Activated T-cell treated with anti-CD3 and anti-CD28 coated beads, Interleukin-2, amount 50 U/mL, for 24 hours (primary cell): Measurements from ENCODE around the gene ALDH1A2.

Experiments
- DNase-seq: peaks from one replicate; pipeline ENCODE4 v3.0.0-alpha.2; 2020
- H3K27ac Mint-ChIP-seq: 2 replicates; pipeline ENCODE4 v1.8.0; 2020; ENCODE audit warnings: mild to moderate bottlenecking, mixed read lengths
- H3K27me3 Mint-ChIP-seq: 2 replicates; pipeline ENCODE4 v1.8.0; 2020; ENCODE audit warnings: mixed read lengths
- H3K36me3 Mint-ChIP-seq: 2 replicates; pipeline ENCODE4 v1.8.0; 2020; ENCODE audit warnings: low read depth, mixed read lengths
- H3K4me1 Mint-ChIP-seq: 2 replicates; pipeline ENCODE4 v1.8.0; 2020; ENCODE audit warnings: low read depth, mixed read lengths
- H3K4me3 Mint-ChIP-seq: 2 replicates; pipeline ENCODE4 v1.8.0; 2020; ENCODE audit warnings: mild to moderate bottlenecking, moderate library complexity, mixed read lengths
- H3K9me3 Mint-ChIP-seq: 2 replicates; pipeline ENCODE4 v1.8.0; 2020; ENCODE audit warnings: mixed read lengths

ALDH1A2 gene

GRCh38 chr15:57932348-57932747, 133.2 kb downstream of the ALDH1A2 start:
- Mint-ChIP-seq H3K36me3 (no peaks in the 10 kb centered on the region), H3K4me1 (no peaks in the 10 kb centered on the region), H3K27me3 (peaks cover 49% of the 10 kb centered on the region), H3K27ac (no peak overlapping the region), H3K9me3 (no peaks in the 10 kb centered on the region), H3K4me3 (no peak overlapping the region)
- no peak for DNase-seq

- no peak for DNase-seq
- H3K27ac Mint-ChIP-seq = no peak overlapping the region
- no peaks in the 10 kb centered on the region for H3K4me1 Mint-ChIP-seq
- H3K4me3 Mint-ChIP-seq = no peak overlapping the region
- H3K36me3 Mint-ChIP-seq = no peaks in the 10 kb centered on the region
- peaks cover 47% of the 10 kb centered on the region for H3K27me3 Mint-ChIP-seq
- no peaks in the 10 kb centered on the region for H3K9me3 Mint-ChIP-seq
Measured at GRCh38 chr15:57931570-57931969, 133.9 kb downstream of the ALDH1A2 start.

- Mint-ChIP-seq H3K36me3 (no peaks in the 10 kb centered on the region), H3K27ac (no peak overlapping the region), H3K4me1 (no peaks in the 10 kb centered on the region), H3K4me3 (no peak overlapping the region), H3K9me3 (no peaks in the 10 kb centered on the region), H3K27me3 (peaks cover 39% of the 10 kb centered on the region)
- no peak for DNase-seq
Measured at GRCh38 chr15:57927091-57927631, 138.3 kb downstream of the ALDH1A2 start.

- Mint-ChIP-seq H3K4me3 (no peak overlapping the region), H3K36me3 (no peaks in the 10 kb centered on the region), H3K27ac (no peak overlapping the region), H3K9me3 (no peaks in the 10 kb centered on the region), H3K27me3 (peaks cover 29% of the 10 kb centered on the region), H3K4me1 (no peaks in the 10 kb centered on the region)
- no peak for DNase-seq
Measured at GRCh38 chr15:57925650-57926049, 139.9 kb downstream of the ALDH1A2 start.

GRCh38 chr15:57924598-57924997, 140.9 kb downstream of the ALDH1A2 start:
- no peaks in the 10 kb centered on the region for H3K4me1 Mint-ChIP-seq
- H3K4me3 Mint-ChIP-seq = no peak overlapping the region

GRCh38 chr15:57923750-57924149, 141.8 kb downstream of the ALDH1A2 start:
- Mint-ChIP-seq H3K9me3 (no peaks in the 10 kb centered on the region), H3K36me3 (no peaks in the 10 kb centered on the region), H3K27ac (no peak overlapping the region), H3K27me3 (peaks cover 20% of the 10 kb centered on the region), H3K4me1 (no peaks in the 10 kb centered on the region), H3K4me3 (no peak overlapping the region)
- no peak for DNase-seq

More at GRCh38 chr15:57924598-57924997, 140.9 kb downstream of the ALDH1A2 start:
- H3K27ac Mint-ChIP-seq = no peak overlapping the region
- no peaks in the 10 kb centered on the region for H3K9me3 Mint-ChIP-seq
- DNase-seq = no peak
- no peaks in the 10 kb centered on the region for H3K36me3 Mint-ChIP-seq
- H3K27me3 Mint-ChIP-seq = peaks cover 29% of the 10 kb centered on the region

- H3K9me3 Mint-ChIP-seq = no peaks in the 10 kb centered on the region
- no peak overlapping the region for H3K4me3 Mint-ChIP-seq
- H3K36me3 Mint-ChIP-seq = no peaks in the 10 kb centered on the region
- no peak for DNase-seq
- peaks cover 19% of the 10 kb centered on the region for H3K27me3 Mint-ChIP-seq
- H3K4me1 Mint-ChIP-seq = no peaks in the 10 kb centered on the region
- H3K27ac Mint-ChIP-seq = no peak overlapping the region
Measured at GRCh38 chr15:57923306-57923705, 142.2 kb downstream of the ALDH1A2 start.

GRCh38 chr15:57922776-57923175, 142.7 kb downstream of the ALDH1A2 start:
- Mint-ChIP-seq H3K4me3 (no peak overlapping the region), H3K4me1 (no peaks in the 10 kb centered on the region), H3K9me3 (no peaks in the 10 kb centered on the region), H3K27ac (no peak overlapping the region), H3K36me3 (no peaks in the 10 kb centered on the region), H3K27me3 (peaks cover 20% of the 10 kb centered on the region)
- no peak for DNase-seq

- Mint-ChIP-seq H3K27me3 (peaks cover 14% of the 10 kb centered on the region), H3K9me3 (no peaks in the 10 kb centered on the region), H3K36me3 (no peaks in the 10 kb centered on the region), H3K27ac (no peak overlapping the region), H3K4me1 (no peaks in the 10 kb centered on the region), H3K4me3 (no peak overlapping the region)
- no peak for DNase-seq
Measured at GRCh38 chr15:57921371-57921770, 144.1 kb downstream of the ALDH1A2 start.

- Mint-ChIP-seq H3K36me3 (no peaks in the 10 kb centered on the region), H3K4me1 (no peaks in the 10 kb centered on the region), H3K27me3 (peaks cover 14% of the 10 kb centered on the region), H3K4me3 (no peak overlapping the region), H3K27ac (no peak overlapping the region), H3K9me3 (no peaks in the 10 kb centered on the region)
- no peak for DNase-seq
Measured at GRCh38 chr15:57920911-57921310, 144.6 kb downstream of the ALDH1A2 start.

- Mint-ChIP-seq H3K4me1 (no peaks in the 10 kb centered on the region), H3K9me3 (no peaks in the 10 kb centered on the region), H3K36me3 (no peaks in the 10 kb centered on the region), H3K4me3 (no peak overlapping the region), H3K27me3 (peaks cover 9% of the 10 kb centered on the region), H3K27ac (no peak overlapping the region)
- no peak for DNase-seq
Measured at GRCh38 chr15:57919754-57920153, 145.8 kb downstream of the ALDH1A2 start.

- Mint-ChIP-seq H3K9me3 (no peaks in the 10 kb centered on the region), H3K4me1 (no peaks in the 10 kb centered on the region), H3K4me3 (no peak overlapping the region), H3K27ac (no peak overlapping the region), H3K27me3 (peaks cover 9% of the 10 kb centered on the region), H3K36me3 (no peaks in the 10 kb centered on the region)
- DNase-seq = no peak
Measured at GRCh38 chr15:57917998-57918397, 147.5 kb downstream of the ALDH1A2 start.

- no peaks in the 10 kb centered on the region for H3K9me3 Mint-ChIP-seq
- peaks cover 6% of the 10 kb centered on the region for H3K27me3 Mint-ChIP-seq
- no peak overlapping the region for H3K4me3 Mint-ChIP-seq
- no peak overlapping the region for H3K27ac Mint-ChIP-seq
- no peaks in the 10 kb centered on the region for H3K36me3 Mint-ChIP-seq
- DNase-seq = no peak
- no peaks in the 10 kb centered on the region for H3K4me1 Mint-ChIP-seq
Measured at GRCh38 chr15:57916695-57917094, 148.8 kb downstream of the ALDH1A2 start.

- H3K4me3 Mint-ChIP-seq = no peak overlapping the region
- DNase-seq = no peak
- H3K27me3 Mint-ChIP-seq = peaks cover 9% of the 10 kb centered on the region
- H3K36me3 Mint-ChIP-seq = no peaks in the 10 kb centered on the region
- H3K4me1 Mint-ChIP-seq = no peaks in the 10 kb centered on the region
- no peaks in the 10 kb centered on the region for H3K9me3 Mint-ChIP-seq
- H3K27ac Mint-ChIP-seq = no peak overlapping the region
Measured at GRCh38 chr15:57915827-57916531, 149.5 kb downstream of the ALDH1A2 start.

- Mint-ChIP-seq H3K9me3 (no peaks in the 10 kb centered on the region), H3K4me3 (no peak overlapping the region), H3K36me3 (no peaks in the 10 kb centered on the region), H3K4me1 (no peaks in the 10 kb centered on the region), H3K27me3 (peaks cover 14% of the 10 kb centered on the region), H3K27ac (no peak overlapping the region)
- no peak for DNase-seq
Measured at GRCh38 chr15:57914350-57915055, 151.0 kb downstream of the ALDH1A2 start.
